ENCODE results near the gene ELMOD3.
"Not testable (repeated sequence)": the region's sequence is repeated elsewhere in the genome, so short reads cannot be mapped to it uniquely, and the experiment has no call there.

The ELMOD3 gene

DNA sequence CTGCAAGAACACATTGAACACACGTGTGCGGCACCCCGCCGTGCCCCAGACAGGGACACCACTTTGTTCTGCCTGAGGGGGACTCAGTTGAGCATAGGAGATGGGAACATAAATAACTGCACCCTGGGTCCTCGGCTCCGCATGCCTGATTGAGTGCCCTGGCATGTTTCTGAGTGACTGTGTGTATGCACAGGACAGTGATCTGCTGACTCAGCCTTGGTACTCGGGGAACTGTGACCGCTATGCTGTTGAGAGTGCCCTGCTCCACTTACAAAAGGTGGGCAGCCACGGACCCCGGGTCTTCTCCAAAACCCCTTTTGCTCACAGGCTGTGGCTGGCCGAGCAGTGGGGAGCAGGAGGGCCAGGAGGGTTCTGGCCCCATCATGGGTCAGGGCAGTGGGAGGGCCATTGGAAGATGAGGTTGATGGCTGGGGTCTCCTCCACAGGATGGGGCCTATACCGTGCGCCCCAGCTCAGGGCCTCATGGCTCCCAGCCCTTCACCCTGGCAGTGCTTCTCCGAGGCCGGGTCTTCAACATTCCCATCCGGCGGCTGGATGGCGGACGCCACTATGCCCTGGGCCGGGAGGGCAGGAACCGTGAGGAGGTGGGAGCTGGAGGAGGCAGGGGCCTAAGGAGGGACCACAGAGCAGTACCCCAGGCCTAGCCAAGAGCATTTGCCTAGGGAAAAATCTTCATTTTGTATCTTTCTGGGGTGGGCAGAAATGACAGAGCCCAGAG lies 80.8 kb downstream of the ELMOD3 start:
- no peak overlapping the region for H3K4me3 ChIP-seq
- DNase-seq (ENCODE audit: low spot score) = no peak

DNA sequence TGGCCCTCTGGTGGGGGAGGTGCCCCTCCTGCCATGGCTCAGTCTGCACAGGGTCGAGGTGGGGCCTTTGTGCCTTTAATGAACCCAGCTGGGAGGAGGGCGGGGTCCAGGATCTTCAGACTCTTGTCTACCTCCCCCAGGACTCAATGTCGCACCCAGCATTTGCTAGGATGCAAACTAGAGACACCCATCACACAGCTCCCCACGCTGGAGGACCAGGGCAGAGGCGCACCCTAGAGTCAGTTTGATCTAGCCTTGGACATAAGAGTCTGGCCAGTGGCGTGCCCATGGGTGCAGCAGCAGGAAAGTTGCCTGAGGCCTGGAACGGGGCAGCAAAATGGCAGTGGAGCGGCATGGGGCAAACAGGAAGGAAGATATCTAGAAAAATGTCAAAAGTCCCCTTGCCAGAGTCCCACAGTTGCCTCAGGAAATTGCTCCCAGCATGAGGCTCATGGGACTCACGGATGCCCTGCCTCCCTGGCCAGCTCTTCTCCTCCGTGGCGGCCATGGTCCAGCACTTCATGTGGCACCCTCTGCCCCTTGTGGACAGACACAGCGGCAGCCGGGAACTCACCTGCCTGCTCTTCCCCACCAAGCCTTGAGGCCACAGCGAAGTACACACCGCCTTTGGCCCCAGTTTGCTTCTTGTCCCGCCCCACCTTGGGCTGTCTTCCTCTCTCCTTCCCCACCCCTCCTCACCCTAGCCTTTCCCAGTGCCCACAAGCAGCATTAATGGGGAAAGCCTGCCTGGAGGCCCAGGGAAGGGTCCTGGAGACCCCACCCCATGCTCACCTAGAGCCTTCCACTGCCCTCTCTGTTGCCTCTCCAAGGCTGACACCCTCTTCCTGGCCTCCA lies 81.6 kb downstream of the ELMOD3 start:
- TF ChIP-seq, protein P1, sequence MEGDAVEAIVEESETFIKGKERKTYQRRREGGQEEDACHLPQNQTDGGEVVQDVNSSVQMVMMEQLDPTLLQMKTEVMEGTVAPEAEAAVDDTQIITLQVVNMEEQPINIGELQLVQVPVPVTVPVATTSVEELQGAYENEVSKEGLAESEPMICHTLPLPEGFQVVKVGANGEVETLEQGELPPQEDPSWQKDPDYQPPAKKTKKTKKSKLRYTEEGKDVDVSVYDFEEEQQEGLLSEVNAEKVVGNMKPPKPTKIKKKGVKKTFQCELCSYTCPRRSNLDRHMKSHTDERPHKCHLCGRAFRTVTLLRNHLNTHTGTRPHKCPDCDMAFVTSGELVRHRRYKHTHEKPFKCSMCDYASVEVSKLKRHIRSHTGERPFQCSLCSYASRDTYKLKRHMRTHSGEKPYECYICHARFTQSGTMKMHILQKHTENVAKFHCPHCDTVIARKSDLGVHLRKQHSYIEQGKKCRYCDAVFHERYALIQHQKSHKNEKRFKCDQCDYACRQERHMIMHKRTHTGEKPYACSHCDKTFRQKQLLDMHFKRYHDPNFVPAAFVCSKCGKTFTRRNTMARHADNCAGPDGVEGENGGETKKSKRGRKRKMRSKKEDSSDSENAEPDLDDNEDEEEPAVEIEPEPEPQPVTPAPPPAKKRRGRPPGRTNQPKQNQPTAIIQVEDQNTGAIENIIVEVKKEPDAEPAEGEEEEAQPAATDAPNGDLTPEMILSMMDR (IDR thresholded peaks at IDR 0.05) = no peak
- H3K4me3 ChIP-seq = no peak overlapping the region
- no peak for DNase-seq (ENCODE audit: low spot score)
- H3K27ac ChIP-seq = peak overlapping the region; percentile 90 to 98

More for the DNA sequence above, 80.8 kb downstream of the ELMOD3 start:
- peak overlapping the region; percentile 90 to 98 for H3K27ac ChIP-seq
- TF ChIP-seq, protein P1 (IDR thresholded peaks at IDR 0.05) = no peak

DNA sequence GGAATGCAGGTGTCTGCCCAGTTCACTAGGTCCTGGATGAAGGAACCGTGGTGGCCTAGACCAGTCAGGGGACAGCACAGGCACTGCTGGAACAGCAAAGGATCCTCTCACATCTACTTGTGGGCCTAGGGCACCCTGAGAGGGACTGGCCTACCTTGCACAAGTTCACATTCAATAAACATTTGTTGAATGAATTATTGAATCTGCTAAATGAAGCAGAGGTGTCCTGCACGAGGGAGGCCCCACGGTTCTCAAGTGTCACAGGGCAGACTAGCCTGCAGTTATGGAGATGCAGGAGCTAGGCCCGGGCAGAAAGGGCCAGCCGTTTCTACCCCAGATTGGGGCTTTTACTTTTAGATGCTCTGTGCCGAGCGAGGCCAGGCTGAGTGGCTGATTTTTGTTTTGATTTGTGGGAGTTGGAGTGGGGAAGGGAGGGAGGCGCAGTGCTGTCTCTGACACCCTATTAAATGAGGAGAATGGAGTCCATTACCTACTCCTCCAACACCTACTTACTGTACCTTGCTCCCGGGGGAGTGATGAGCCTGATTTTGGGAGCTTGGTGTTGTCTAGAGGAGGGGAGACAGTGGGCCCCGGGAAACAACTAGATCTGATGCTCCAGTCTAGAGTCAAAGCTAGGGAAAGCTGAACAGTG lies 82.4 kb downstream of the ELMOD3 start:
- H3K4me3 ChIP-seq = peak overlapping the region; percentile 72
- no peak for DNase-seq (ENCODE audit: low spot score)
- TF ChIP-seq, protein P1 (IDR thresholded peaks at IDR 0.05) = no peak
- peak overlapping the region; percentile 90 to 98 for H3K27ac ChIP-seq

DNA sequence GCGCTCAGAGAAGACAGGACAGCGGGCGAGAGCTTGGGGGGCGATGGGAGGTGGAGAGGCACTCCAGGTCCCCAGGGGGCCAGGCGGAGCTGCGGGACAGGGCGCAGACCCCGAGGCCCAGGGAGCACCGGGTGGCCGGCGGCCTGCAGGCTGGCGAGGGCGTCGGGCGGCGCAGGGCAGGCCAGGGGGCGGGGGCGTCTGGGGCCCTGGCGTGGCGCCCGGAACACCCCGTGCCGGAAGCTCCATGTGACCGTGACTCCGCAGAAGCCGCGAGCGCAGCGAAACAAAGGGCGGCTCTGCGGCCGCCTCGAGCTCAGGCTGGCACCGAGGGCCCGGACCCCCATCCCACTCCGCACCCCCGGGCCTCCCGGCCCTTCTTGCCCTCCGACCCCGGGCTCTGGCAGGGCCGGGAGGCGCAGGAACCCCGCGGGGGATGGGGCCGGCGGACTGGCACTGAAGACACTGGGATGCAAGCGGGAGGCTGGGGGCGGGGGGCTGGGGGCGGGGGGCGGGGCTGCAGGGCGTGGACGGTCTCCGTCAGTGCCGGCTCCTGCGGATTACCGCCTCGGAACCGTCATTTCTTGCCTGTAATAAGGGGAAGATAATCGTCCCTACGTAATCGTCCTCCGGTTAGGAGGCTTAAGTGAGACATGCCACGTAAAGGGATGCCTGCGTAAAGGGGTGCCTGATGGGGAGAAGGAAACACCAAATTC lies 83.1 kb downstream of the ELMOD3 start:
- Histone ChIP-seq H3K27ac (peak overlapping the region; percentile 90 to 98), H3K4me3 (peak overlapping the region; percentile 72)
- TF ChIP-seq, protein P1 (IDR thresholded peaks at IDR 0.05) = no peak
- DNase-seq (ENCODE audit: low spot score) = peak; percentile 94

DNA sequence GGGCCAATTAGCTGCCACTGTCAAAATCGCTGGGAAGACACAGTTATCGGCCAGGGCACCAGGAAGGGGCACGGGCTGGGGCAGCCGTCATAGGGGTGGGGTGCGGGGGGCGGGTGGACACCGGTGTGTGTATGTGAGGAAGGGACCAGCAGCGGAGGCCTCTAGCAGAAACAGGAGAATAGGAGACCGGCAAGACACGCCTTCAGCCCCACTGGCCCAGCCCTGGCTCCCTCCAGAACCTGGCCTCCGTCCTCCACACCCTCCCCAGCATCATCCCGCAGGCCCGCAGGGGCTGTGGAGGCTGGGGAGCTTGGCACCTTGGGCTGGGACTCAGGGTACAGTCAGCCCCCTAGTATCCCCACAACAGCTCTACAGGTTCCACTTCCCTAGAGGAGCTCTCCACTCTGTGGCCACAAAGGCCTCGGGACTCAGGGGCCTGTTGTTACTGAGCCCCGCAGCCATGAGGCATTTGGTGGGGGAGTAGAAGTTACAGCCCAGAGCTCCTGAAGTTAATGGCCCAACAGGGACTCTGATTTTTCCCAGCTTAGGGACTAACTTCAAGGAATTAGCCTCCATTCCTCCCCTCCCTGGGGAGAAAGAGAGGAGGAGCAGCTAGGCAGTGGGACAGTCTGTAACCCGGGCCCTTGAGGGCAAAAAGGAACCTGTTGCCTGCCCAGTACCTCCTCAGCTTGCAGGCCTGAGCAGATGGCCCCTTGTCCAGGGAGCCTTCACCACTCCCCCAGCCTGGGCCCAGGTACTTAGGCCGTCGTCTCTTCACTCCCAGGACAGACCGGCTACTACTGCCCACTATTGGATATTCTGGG lies 83.8 kb downstream of the ELMOD3 start:
- TF ChIP-seq, protein P1 (IDR thresholded peaks at IDR 0.05) = no peak
- Histone ChIP-seq H3K27ac (peak overlapping the region; percentile 90 to 98), H3K4me3 (peak overlapping the region; percentile 72)
- DNase-seq (ENCODE audit: low spot score) = no peak

DNA sequence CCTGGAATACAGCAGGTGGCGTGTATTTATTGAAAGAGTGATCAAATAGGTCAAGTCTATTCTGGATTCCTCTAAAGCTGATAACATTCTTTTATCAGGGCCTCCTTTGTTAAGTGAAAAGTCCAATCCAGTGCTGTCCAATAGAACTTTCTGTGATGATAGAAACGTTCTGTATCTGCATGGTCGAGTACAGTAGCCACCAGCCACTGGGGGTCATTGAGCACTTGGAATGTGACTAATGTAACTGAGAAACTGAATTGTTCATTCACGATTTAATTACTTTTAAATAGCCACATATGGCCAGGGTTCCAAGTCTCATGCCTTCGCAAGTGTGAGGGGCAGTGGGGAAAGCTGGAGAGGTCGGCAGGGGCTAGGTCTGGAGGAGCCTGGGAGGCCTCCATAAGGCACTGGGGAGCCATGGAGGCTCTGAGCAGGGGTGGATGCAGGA lies 84.5 kb downstream of the ELMOD3 start:
- Histone ChIP-seq H3K4me3 (no peak overlapping the region), H3K27ac (peak overlapping the region; percentile 90 to 98)
- DNase-seq (ENCODE audit: low spot score) = no peak
- TF ChIP-seq, protein P1 (IDR thresholded peaks at IDR 0.05) = no peak

DNA sequence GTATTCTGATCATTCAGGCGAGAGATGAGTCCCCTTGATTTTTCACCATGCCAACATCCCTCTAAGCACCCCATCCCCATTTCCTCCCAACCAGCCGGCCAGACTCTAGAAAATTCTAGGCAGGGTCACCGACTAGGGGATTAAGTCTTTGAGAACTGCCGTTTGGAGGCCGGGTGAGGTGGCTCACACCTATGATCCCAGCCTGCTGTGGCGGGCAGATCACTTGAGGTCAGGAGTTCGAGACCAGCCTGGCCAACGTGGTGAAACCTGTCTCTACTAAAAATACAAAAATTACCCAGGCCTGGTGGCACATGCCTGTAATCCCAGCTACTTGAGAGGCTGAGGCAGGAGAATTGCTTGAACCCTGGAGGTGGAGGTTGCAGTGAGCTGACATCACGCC lies 85.0 kb downstream of the ELMOD3 start:
- not testable (repeated sequence) for H3K4me3 ChIP-seq; DNase-seq (ENCODE audit: low spot score)
- H3K27ac ChIP-seq = peak overlapping the region; percentile 13 to 90
